Measurements from ENCODE around the gene DPT.

DPT gene

DNA sequence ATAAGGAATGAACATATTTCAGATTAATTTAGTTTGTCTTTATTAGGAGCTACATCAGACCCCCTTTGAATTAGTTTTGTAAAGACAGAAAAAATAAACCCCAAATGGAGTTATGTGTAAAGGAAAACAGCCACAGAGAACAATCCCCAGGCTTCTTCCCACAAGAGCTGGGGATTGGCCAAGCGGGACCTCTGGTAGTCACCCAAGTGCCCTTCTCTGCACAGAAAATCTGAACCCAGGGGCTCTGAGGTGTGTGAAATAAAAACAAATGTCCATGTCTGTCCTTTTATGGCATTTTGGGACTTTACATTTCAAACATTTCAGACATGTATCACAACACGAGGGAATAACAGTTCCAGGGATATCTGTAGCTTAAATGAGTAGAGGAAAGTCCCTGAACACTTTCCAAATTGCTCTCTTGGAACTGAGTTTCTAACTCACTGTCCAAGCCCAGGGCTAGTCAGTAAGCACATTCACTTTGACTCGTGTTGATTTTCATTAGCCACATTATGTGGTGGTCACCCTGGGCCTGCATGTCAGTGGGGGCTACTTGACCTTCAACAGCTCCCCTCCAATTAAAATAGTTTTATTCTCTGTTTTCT is 22.5 kb downstream of the DPT start:
- DNase-seq (ENCODE audit: low read depth in 2 of 3, low spot score in 2 of 3) = no peak

DNA sequence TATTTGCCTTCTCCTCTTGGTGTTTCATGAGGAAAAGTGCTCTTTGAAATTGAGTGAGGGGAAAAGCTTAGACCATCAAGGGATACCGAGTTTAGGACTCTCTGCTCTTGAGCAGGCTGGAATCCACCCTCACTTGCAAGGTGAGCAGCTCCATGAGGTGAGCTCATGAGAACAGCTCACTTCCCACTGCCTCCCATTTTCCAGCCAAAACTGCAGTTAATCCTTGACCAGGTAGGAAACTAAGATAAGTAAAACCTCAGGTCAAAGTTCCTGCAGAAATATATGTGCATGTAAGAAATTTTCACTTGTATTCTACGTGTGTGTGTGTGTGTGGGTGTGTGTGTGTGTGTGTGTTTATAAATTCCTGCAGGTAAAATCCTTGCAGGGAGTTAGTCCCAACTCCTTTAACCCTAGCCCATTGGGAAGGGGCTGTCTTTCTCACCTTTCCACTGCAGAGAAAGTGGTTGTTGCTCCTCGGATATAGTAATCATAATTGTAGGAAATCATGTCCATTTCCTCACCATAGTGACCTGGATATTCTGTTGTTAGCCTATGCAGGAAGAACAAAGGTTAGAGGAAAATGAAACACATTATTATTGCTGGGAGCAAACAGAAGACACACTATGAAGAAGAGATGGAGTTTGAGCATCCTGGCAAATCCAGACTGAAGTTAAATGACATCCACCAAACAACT is 28.3 kb downstream of the DPT start:
- no peak for DNase-seq (ENCODE audit: low read depth in 2 of 3, low spot score in 2 of 3)

DNA sequence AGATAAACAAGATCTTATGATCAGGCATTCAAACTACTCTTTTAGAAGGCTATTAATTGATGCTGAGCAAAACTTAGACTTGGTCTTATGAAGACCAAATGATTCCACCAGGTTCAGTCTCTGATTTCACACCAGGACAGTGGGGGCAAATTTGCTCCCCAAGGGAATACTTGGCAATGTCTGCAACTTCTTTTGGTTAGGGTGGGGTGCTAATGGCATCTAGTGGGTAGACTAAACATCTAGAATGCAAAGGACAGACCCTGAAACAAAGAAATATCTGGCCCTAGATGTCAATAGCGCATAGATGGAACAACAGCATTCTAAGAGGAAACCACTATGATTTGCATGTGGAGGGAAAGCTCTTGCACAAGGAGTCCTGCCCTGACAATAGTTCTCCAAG is 30.6 kb downstream of the DPT start:
- no peak for DNase-seq (ENCODE audit: low read depth in 2 of 3, low spot score in 2 of 3)

DNA sequence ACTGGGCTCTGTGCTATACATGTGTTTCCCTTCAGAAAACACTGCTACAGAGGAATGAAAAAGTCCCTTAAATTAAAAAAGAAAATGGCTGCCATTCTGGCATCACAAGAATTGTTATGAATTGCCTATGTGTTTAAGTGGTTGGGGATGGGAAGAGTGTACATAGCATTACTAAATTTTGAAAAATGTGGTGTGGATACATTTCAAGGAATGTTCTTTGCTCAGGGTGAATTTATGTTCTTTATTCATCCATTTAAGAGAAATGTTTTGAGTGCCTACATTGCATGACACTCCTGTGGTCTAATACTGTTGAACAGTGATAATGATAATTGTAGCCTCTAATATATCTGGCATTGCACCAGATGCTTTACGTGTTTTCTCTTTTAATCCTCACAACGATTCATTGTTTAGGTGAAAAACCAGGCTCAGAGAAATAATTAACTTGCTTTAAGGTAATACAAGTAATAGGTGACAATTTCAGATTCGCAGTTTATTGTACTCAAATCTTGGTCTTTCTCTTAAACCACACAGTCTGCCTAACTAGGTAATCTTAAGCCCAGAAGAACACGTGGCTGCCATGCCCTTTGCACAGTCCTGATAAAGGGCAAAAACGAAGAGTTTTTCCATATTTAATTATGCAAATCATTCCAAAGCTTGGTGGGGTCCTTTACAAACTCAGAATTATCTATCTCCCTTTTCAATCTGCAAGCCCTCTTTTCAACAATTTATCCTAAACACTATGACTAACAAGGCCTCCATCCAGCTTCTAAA is 31.5 kb downstream of the DPT start:
- no peak for DNase-seq (ENCODE audit: low read depth in 2 of 3, low spot score in 2 of 3)

DNA sequence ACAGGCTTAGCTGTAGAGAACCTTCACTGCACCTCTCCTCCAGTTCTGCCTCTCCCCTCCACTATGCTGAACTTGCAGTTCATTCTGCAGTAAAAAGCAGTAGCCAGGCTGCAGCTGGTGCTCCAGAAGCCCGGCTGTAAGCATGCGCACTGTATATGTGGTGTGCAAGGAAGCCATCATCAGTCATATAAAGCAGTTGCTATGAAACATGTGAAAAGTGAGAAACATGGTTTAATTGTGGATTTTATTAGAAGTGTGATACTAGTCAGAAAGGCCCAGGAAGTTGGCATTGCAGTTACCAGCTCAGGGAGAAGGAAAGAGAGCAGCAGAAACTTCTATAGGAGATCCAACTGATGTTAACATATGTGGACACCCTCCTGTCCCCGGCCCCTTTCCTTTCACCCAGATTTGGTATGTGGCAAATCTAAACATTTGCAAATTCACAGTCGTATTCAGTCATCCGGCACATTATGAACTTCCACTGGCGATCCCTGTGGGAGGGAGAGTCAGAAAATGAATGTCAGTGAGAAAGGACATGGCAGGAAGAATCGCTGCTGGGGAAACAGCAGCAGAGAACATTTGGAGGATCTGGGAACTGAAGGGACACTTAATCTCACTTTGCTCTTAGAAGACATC is 32.8 kb downstream of the DPT start:
- no peak for DNase-seq (ENCODE audit: low read depth in 2 of 3, low spot score in 2 of 3)

DNA sequence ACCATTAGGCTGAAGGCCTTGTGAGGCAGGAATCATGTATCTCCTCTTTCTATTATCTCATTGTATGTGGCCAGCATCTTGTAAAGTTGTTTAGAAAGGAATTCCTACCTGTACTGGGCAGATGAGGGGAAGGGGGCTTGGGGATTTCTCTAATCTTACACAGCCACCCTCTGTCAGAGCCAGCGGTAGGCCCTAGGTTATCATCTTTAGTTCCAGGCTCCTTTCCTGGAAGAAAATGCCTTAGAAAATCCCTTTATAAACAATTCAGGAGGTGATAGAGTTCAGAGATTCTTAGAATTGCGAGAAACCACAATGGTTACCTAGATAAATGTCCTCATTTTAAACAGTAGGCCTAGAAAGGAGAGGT is 35.2 kb downstream of the DPT start:
- DNase-seq (ENCODE audit: low read depth in 2 of 3, low spot score in 2 of 3) = no peak

DNA sequence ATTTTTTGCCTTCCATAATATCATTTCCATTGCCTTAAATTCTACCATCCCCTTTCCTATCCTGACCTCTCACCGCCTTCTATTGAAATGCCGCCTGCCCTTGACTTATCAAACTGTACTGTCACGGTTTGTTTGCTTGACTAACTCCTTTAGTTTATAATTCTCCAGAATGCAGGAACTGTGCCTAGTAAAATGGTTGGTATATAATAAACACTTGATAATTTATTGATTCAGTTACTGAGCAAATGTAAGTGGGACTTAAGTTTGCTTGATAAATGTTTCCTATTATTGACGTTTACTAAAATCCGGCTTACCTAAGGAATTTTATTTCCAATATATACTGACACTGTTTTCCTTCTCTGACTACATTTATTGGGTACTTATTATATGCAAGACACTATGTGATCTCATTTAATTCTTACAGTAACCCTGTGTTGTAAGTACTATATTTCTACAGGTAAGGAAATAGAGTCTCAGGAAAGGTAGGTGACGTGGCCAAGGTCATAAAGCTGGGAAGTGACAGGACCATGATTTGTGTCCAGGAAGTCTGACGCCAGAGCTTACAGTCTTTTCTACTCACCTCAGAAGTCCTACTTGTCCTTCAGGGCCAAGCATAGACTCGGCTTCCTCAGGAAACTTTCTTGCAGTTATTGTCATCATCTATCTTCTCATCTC is 35.7 kb downstream of the DPT start:
- no peak for DNase-seq (ENCODE audit: low read depth in 2 of 3, low spot score in 2 of 3)

DNA sequence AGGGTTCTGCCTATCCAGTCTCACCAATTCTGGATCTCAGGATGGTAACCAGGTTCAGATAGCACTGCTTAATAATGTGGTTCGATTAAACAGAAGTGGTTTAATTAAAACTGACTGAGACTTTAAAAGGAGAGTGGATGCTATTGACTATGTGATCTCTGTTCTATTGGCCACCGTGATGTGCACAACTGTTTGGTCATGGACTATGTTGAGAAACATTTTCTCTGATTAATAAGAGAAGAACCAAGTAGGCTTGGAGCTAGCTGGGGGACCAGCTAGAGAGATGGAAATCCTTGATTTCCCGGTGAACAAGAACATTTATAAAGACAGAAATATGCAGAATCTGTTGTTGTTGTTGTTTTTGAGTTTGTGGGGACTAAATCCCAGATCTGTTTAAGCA is 36.5 kb downstream of the DPT start:
- DNase-seq (ENCODE audit: low read depth in 2 of 3, low spot score in 2 of 3) = no peak

DNA sequence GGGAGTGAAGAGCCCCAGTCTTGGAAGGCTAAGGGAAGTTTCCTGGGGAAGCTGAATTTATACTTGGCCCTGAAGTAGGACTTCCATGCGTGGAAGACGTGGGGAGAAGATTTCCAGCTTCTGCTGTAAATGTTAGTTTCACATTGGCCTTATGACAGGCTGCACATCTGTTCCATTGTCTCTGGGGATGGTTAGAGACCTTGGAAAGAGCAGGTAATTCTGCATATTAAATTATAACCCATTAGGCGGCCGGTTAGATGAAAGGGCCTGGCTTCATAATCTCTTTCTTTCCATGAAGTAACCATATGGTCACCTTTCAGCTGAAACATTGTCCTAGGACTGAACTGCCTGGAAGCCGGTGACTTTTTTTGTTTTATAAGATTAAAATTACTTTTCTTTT is 37.5 kb downstream of the DPT start:
- no peak for DNase-seq (ENCODE audit: low read depth in 2 of 3, low spot score in 2 of 3)

DNA sequence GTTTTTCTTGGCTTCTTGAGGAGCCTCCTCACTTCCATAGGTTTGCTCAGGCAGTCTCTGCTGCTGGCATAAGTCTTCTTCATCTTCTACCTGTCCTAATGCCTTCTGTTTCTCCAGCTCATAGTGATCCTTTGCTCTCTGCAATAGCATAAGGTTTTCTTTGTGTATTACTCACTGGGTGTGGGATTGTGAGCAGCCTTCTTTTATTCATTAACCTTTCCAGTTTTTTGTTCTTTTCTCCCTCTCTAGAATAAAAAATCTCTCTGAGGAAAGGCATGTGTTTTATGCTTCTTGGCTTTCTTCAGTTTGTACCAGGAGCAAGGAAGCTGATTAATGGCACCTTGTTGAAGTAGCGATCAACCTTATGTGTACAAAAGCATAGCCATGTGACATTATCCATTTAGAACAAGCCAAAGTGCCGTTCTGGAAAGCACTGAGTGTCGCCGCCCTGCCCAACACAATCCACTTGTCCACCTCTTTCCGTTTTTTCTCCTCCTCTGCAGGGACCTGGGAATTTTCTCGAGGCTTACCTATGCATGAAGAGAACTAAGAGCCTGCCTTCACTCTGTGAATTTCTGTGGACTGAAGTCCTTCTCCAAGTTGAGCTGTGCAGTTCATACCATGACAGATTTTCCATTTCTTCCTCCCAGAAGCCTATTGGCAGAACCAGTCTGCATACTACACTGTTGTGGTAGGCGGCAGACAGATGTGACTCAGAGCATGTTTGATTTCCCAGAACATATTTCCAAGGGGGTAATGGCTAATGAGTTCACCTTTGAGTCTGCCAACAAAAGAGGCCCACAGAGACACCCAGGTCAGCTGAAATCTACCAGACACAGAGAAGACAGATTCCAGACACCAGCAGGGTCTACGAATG is 39.0 kb downstream of the DPT start:
- DNase-seq (ENCODE audit: low read depth in 2 of 3, low spot score in 2 of 3) = no peak

DNA sequence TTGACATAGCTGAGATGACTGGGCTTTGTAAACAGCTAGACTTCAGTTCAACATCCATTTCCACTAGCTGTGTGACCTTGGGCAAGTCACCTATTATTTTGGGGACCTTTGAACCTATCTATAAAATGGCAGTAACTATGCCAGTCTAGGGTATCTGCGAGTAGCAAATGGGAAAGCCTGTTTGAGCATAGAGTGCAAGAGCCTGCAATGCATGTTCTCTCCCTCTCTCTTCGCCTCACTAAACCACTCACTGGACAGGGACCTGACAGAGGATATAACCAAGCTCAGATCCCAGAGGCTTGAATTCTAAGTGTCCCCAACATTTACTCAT is 39.7 kb downstream of the DPT start:
- no peak for DNase-seq (ENCODE audit: low read depth in 2 of 3, low spot score in 2 of 3)

DNA sequence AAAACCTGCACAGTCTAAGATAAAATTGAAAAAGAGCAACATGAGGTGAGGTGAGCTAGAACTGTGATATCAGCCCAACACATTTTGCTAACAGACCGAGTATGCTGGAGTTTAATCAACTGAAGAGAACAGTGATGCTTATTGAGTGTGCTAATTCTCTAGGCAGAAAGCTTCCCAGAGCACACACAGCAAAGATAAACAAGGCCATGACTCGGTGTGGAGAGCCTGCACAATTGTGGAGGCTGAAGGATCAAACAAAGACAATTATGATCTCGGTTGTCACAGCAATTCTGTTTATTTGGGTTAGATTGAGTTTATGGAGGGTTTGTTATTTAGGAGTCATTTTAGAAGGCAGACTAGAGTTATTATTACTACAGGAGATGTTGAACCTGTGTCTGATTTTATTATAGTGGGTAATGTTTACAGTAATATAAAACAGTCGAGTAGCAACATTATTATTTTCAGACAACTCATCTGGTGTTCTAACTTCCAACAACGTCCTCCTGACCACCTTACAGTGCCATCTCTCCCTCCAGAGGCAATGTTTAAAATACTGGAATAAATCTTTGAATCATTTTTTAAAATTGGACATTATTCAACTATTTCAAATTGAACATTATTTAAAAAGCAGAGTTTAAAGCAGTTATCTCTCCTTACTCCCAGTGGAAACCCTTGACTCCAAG is 40.2 kb downstream of the DPT start:
- DNase-seq (ENCODE audit: low read depth in 2 of 3, low spot score in 2 of 3) = no peak

DNA sequence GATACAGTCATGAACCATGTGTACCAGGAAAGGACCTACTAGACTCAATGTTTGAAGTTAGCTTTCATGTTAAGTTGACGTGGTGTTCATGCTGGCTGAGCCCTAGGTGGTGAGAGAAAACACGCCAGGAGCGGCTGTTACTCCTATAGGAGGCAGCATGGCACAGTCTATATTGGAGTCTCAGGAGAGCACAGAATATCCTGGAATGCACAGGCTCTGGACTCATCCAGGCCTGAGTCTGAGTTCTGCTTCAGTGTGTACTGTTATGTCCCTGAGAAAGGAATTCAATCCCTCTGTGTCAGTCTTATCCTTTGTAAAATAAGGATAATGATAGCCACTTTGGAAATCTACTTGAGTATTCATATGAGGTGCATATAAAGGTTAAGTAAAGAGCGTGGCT is 41.2 kb downstream of the DPT start:
- no peak for DNase-seq (ENCODE audit: low read depth in 2 of 3, low spot score in 2 of 3)

DNA sequence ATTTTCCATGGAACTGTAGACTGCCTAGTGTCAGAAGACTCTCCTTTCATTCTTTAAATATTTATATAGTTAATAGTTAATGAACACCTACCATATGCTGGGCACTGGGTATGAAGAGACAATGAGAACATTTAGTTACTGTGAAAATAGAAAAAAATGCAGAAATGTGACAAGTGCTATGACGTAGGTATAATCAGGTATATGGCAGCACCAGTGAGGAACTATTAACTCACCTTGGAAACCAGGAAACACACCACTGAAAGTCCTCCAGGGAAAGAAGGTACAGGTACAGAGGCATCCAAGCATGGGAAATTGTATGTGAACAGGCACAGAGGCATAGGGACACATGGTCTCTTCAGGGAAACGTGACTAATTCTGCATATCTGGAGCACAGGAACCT is 42.3 kb downstream of the DPT start:
- no peak for DNase-seq (ENCODE audit: low read depth in 2 of 3, low spot score in 2 of 3)

DNA sequence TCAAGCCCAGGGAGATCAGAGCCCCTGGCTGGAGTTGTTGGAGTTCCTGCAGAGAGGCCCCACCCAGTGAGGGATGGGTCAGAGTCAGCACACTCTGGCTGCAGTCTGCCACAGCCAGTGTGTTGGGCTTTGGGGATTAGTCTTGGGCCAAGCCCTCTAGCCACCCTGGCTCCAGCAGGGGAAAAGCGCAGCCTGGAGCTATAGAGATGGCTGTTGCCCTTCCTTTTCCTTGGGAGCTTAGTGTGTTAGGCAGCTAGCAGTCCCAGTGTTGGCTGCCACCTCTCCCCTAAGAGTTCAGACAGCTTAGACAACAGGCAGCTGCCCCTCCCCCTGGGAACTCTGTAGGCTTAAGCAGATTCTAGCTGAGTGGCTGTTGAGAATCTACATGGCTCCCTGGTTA is 45.1 kb downstream of the DPT start:
- no peak for DNase-seq (ENCODE audit: low read depth in 2 of 3, low spot score in 2 of 3)

DNA sequence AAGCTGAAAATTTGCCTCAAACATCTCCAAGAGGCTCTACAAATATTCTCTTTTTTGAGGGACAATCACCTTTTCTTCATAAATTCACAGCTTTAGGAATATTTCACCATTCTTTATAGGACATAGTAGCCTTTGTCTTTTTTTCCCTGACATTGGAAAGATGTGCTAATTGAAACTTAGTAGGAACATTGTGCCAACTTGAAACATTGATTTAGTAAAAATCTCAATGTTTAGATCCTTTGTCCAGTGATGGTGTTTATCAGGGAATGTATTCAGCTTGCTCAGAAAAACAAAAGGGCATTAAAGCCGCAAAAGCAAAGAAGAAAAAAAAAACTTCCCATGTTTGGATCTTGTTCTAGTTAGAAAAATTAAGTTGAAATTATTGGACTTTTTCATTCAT is 52.1 kb downstream of the DPT start:
- no peak for DNase-seq (ENCODE audit: low read depth in 2 of 3, low spot score in 2 of 3)

DNA sequence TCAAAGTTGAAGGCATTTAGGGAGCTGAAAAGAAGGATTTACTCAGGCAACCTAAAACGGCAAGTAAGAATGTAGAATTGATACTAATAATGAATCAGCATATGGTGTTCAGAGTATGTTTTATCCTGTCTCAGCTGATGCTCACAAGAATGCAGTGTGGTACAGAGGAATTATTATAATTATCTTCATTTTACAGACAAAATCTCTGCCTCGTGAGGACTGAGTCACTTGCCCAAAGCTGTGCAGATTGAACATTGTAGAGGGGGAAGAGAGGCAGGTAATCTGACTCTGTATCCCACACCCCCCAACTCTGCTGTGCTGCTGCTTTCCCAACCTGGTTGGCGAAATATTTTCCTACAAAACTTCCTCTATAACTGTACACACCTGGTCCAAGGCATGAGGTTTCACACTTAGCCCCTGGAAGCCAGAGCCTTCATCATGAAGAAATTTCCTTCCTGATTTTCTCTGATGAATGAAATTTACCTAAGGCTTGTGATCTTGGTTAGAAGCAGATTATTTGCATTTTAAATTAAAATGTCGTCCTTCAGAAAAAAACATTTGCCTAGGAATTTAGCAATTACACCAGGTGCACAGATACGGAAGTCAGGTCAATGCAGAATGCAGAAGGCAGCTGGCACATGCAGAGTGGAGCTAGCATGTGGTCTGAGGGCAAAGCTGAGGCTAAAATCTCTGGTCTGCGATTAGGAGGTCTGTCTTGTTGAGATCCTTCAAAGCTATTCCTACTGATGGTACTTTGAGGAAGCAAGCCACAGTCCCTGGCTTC is 52.8 kb downstream of the DPT start:
- no peak for DNase-seq (ENCODE audit: low read depth in 2 of 3, low spot score in 2 of 3)

DNA sequence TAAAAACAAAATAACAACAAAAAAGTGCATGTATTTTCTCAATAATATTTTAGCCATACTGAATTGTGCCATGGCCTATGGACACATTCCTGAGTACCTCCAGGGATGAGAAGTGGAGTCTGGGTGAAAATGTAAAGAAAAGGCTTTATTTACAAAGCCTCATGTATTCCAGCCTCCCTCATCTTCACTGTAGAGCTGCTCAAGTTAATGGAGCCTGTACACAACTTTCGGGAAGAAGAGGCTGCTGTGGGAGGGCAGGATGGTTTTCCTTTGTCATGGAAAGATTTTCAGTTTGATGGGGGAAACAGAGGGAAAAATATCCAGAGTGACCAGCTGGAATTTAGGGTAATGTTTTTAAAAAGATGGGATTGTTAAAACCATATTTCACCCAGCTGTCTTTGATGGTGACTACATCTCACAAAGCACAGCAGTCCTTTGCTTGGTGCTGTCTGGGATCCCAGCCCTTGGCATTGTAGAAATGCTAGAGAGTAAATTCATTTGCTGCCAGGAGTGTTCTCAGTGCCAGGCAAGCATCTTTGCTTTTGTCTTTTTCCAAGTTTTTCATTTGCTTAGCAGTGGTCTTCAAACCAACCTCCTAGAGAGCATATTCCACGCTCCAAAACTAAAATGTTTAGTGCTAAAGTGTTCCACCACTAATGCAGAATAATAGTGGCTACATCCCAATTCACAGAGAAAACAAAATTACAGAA is 54.9 kb downstream of the DPT start:
- no peak for DNase-seq (ENCODE audit: low read depth in 2 of 3, low spot score in 2 of 3)

DNA sequence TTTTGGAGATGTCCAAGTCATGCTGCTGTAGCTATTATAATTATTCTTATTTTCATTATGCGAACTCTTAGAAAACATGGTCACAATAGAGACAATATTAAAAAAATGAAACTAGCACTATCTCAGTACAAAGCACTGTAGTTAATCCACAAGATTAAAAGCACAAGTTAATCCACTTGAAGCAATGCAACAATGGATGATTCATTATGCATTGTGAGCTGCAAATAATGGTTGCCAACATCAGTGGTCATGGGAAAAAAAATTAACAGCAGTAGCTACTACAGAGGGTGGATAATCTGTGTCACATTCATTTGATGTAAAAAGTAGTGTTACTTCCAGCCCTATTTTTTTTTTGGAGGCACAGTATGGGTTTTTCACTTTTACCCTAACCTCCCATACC is 56.7 kb downstream of the DPT start:
- DNase-seq (ENCODE audit: low read depth in 2 of 3, low spot score in 2 of 3) = no peak

All from activated CD8-positive, alpha-beta memory T cell treated with anti-CD3 and anti-CD28 coated beads for 48 hours (primary cell).